Stimulated activated CD8-positive, alpha-beta memory T cell treated with anti-CD3 and anti-CD28 coated beads, Interleukin-7, amount 100 ng/mL, for 1 hour (primary cell): ENCODE data around the gene MGAT5.

Experiments used
- DNase-seq, 2 donors: peaks; one replicate each; pipeline ENCODE4 v3.0.0-alpha.2; 2020; ENCODE audit warnings: low read depth in 2 of 2

MGAT5 gene

GRCh38 chr2:134449751-134450513 is 196.1 kb downstream of the MGAT5 start:
- no peak for DNase-seq

DNA sequence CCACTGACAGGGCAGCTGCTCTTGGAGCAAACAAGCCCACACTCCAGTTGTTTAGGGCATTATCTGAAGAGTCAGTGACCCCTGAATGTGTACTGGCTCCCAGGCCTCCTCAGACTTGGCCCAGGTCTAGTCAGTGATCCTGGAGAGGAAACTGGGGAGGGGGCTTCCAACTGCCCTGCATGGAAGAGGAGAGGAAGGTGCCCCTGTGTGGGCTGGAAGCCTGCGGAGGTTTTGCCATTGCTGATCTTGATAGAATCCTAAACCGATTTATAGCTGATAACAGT is 197.4 kb downstream of the MGAT5 start:
- no peak for DNase-seq

DNA sequence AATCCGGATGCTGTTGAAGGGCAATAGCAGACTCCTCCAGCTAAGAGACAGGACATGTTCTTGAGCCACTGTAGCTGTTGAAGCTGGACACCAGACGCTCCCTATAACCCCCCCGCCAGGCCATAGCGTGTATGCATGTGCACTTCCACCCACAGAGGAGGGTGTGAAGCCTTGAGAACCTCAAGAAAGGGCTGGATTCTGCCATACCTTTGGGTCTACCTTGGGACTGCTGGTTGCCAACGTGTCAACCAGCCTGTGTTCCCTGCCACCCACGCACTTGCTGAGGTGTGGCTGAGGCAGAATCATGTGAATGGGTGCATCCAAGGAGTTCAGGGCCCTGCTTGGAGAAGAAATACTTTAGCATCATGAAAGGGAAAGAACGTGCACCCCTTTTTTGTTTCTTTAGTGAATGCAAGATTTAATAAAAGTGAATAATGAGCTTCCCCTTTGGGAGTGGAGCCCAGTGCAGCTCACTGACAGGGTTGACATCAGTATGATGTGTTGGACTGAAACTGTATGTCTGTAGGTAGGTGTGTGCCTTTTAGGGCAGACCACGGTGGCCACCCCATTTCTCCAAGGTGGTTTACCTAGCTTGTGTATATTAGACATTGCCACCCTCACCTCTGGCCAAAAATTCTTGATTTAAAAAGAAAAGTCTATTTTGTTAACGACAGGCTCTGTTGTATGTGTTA is 198.3 kb downstream of the MGAT5 start:
- no peak for DNase-seq

- no peak for DNase-seq
Measured at GRCh38 chr2:134453476-134453875, 199.6 kb downstream of the MGAT5 start.

DNA sequence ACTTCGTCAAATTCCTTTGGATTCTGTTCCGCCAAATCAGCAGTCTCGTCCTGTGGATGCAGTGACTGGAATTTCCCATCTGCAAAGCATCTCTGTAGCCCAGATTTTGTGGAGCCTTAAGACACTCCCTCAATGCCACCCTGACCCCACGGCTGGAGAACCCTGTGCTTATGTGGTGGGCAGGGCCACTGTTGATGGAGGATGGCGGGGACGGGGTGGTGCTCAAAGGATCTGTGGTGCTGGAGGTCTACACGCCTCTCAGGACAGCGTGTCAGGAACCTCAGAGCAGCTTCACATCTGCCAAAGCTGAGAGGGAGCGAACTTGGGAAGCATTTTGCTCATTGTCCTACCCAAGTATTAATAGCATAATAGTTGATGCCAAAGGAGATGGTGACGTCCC is 200.1 kb downstream of the MGAT5 start:
- DNase-seq = no peak

DNA sequence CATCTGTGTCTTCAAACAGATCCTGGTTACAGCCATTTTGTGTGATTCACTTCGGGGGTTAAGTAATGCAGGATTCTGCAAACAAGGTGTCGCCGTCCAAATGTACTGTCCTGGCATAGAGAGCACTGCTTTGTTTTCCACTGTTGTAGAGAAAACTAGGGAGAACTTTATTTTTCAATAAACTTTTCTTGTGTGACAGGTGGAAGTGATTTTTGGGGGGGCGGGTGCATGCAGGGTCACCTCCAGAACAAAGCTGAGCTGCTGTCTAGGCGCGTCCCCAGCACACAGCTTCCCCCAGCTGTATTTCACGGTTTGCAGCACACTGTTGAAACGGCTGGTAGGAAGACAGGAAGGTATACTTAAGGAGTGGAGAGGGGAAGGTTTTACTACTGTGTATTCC is 200.6 kb downstream of the MGAT5 start:
- no peak for DNase-seq

- no peak for DNase-seq
Measured at GRCh38 chr2:134454931-134455330, 201.1 kb downstream of the MGAT5 start.

DNA sequence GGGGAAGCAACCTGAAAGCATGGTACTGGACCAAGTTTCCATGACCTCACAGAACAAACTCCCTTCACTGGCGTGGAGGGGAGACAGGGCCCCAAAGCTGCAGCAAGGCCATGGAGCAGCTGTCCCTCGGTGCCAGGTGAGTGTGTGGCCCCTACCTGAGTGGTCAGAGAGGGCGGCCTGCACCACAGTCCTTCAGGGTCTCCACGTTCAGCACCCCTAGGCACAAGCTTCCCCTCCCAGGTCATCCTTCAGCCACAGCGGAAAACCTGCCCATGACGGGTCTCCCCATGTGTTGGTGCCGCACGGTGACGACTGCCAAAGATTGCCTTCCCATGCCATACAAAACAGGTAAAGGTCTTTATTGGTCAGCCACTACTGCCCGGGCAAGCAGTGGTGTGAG is 201.6 kb downstream of the MGAT5 start:
- no peak for DNase-seq

DNA sequence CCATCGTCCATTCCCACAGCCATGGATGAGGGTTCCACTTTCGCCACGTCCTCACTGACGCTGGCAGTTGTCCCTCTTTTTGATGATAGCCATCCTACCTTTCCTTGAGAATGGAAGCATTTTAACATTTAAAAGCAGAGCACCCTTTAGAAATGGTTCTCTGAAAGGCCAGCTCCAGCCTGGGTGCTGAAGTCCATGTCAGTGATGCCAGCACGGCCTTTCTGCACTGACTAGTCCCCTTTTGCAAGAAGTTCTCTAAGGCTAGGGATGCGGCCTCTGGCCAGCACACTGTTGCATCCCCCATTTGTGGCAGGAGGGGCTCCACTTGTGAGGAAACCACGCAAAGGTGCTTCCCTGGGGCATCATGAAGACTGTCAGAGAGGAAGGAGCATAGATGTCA is 203.5 kb downstream of the MGAT5 start:
- DNase-seq = no peak

- DNase-seq = no peak
Measured at GRCh38 chr2:134457765-134458472, 204.0 kb downstream of the MGAT5 start.

GRCh38 chr2:134458473-134458853 is 204.6 kb downstream of the MGAT5 start:
- no peak for DNase-seq

DNA sequence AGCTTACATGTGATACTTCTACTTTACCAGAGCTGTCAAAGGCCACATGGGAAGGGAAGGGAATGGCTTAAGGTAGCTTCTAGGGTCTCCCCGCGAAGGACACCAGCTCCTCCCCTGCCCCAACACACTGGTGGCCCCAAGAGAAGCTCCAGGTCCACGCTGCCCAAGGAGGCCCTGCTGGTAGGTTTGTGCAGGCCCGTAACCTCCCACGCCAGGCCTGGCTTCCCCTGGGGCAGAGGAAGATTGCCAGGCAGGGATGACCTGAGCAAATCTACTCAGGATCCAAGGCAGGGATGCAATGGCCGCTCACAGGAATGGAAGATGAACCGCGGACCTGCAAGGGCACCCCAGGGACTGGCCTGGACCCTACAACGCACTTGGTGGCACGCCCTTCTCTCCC is 205.1 kb downstream of the MGAT5 start:
- no peak for DNase-seq

DNA sequence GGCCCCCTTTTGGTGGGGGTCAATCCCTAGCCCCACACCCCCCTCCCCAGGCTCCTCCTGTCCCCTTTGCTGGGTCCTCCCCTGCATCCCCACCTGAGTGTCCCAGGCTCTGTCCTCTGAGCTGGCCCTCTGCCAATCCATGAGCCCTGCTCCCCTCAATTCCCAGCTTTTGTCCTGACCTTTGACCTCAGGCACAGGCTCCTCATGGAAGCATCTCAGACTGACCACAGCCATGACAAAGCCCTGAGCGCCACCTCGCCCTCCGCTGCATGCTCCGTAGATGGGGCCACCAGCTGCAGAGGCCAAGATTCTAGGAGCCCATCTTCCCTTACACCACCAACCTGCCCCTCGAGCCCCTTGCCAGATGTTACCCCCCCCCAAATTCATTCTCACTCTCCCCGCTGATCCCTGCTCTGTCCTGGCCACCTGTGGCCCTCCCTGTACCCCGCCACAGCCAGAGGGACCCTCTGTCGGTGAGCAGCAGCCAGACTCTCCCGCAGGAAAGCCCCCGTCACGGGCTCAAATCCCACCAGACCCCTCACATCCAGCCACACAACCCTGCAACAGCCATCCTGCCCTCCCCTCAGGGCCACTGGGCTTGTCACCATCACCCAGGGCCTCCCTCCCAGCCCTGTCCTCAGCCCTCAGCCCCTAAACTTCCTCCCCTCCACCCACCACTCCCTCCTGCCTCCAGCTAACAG is 206.0 kb downstream of the MGAT5 start:
- DNase-seq = no peak

GRCh38 chr2:134460583-134460998 is 206.7 kb downstream of the MGAT5 start:
- DNase-seq = no peak

- DNase-seq = no peak
Measured at GRCh38 chr2:134461511-134461910, 207.6 kb downstream of the MGAT5 start.

DNA sequence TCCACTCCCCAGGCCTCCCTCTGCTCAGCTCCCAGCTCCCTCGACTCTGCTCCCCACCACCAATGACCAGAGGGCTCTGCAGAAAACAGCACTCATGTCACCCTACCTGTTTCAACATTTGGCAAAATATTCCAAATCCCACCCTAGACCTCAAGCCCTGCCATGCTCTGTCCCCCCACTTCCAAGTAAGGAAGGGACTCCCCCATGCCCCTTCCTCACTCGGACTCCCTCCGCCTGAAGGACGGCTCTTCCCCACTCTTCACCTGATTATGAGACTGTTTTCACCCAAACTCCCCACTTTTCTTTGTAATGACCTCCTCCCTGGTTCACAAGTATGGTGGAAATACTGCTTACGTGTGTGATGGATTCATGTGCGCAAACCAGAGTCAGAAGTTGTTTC is 208.4 kb downstream of the MGAT5 start:
- no peak for DNase-seq

DNA sequence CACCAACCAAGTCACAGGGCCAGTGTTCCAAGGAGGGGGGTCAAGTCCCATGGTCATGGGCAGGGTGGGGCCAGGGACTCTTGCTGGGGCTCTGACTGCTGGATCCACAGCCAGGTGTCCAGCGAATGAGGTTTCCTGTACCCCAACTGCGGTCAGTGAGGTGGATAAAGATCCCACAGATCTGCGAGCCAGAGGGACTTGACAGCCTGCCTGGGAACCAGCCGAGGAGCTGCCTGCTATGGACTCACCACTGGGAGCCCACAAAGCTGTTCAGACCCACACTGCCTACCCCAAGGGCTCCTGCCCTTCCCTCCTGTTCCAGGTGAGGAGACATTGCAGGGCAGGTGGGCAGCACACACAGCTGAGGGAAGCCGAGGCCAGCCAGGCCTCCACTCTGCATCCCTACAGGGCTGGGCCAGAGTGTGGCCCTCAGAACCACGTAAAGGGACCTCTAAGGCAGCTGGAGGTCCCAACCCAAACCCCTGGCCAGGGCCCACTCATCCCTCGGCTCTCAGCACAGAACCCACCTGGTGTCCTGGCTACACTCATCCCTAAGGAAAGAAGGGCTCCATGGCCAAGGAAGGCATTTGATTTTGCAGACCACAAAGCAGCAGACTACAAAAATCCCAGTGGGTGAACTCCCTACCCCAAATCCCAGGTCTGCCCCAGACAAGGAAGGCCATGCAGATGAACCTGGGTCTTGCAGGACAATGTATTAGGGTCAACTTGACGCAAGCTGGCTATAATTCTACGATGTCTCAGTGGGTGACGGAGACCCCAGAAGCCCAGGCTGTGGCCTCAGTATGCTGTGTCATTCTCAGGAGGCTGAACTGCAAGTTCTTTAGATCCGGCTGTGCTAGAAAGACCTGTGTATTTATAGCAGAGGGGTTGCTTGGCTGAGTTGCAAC is 209.2 kb downstream of the MGAT5 start:
- no peak for DNase-seq

DNA sequence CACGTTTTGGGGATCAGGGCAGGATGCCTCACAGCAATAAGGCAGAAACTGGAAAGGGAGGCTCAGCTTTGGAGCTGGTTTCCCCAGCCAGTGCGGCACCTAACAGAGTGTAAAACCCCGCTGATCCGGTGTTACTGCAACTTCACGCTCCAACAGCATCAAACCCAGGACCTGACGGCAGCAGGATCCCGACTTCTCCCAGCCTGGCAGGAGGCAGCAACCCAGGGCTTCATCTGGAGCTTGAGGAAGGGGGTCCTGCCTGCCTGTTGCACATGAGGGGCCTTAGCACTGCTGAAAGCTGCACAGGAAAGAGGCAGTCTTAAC is 209.8 kb downstream of the MGAT5 start:
- DNase-seq = no peak

GRCh38 chr2:134465228-134466105 is 211.6 kb downstream of the MGAT5 start:
- no peak for DNase-seq

DNA sequence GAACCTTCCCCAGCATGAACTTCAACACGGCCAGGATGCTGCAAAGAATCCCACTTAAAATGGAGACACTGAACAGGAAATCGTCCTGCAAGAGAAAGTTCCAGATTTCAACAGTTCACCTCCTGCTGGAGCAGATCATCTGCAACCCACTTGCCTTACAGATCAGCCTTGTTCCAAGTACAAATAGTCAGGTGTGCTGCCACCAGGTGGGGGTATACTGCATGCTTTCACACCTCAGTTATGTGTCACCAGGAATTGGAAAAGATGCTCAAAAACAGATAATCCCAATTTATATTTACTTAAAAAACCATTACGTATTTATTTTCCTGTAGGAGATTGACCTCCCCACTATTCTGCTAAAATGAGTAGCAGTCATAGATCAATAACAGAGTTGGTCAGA is 212.3 kb downstream of the MGAT5 start:
- no peak for DNase-seq

- DNase-seq = no peak
Measured at GRCh38 chr2:134468164-134468563, 214.3 kb downstream of the MGAT5 start.
